ENCODE data around the gene ZBTB7A.

ZBTB7A gene

DNA sequence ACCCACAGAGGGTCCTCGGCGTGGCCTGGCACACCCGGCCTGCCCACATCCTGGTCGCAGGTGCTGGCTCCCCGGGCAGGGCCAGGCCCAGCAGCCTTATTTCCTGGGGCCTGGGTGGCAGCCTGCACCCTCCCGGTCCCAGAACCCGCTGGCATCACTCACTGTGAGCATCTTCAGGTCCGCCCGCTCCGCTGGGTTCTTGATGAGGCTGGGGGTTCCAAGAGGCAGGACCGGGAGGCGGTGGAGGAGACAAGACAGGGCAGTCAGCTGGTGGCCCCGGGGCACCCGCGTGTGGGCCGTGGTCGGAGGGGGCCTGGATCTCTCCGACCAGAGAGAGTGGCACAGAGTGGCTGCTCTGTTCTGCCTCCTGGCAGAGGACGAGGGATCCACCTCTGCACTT is 27.6 kb upstream of the ZBTB7A start:
- no peak overlapping the region for H3K4me3 ChIP-seq (ENCODE audit: control insufficient read depth, low read depth, low read length)
- TF ChIP-seq, protein P1, sequence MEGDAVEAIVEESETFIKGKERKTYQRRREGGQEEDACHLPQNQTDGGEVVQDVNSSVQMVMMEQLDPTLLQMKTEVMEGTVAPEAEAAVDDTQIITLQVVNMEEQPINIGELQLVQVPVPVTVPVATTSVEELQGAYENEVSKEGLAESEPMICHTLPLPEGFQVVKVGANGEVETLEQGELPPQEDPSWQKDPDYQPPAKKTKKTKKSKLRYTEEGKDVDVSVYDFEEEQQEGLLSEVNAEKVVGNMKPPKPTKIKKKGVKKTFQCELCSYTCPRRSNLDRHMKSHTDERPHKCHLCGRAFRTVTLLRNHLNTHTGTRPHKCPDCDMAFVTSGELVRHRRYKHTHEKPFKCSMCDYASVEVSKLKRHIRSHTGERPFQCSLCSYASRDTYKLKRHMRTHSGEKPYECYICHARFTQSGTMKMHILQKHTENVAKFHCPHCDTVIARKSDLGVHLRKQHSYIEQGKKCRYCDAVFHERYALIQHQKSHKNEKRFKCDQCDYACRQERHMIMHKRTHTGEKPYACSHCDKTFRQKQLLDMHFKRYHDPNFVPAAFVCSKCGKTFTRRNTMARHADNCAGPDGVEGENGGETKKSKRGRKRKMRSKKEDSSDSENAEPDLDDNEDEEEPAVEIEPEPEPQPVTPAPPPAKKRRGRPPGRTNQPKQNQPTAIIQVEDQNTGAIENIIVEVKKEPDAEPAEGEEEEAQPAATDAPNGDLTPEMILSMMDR (conservative IDR thresholded peaks at IDR 0.05; ENCODE audit: control insufficient read depth, insufficient read depth, low read depth, low read length): no peak
- no peak for DNase-seq (ENCODE audit: low read depth)

DNA sequence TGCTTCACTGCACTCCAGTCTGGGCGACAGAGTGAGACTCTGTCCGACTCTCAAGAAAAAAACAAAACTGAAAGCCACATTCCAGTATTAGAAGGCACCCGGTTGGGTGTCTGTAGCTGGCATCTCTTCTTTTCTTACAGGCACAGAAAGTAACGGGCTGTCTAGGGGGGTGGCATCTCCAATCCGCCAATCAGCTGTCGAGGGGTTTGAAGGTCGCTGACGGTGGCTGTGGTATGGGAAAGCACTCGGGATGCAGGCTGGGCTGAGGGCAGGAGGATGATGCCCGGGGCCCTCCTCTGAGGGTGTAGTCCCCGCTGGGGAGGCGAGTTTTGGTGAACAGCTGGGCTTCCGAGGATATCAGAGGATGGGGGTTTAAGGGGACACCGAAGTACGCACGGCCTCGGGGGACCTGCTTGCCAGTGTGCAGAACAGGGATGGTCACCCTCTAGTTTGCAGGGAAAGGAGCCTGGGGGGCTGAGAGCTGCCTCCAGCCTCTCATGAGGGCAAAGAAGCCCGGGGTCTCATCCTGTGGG is 27.0 kb upstream of the ZBTB7A start:
- no peak for DNase-seq (ENCODE audit: low read depth)
- TF ChIP-seq, protein P1 (conservative IDR thresholded peaks at IDR 0.05; ENCODE audit: control insufficient read depth, insufficient read depth, low read depth, low read length): no peak
- no peak overlapping the region for H3K4me3 ChIP-seq (ENCODE audit: control insufficient read depth, low read depth, low read length)

DNA sequence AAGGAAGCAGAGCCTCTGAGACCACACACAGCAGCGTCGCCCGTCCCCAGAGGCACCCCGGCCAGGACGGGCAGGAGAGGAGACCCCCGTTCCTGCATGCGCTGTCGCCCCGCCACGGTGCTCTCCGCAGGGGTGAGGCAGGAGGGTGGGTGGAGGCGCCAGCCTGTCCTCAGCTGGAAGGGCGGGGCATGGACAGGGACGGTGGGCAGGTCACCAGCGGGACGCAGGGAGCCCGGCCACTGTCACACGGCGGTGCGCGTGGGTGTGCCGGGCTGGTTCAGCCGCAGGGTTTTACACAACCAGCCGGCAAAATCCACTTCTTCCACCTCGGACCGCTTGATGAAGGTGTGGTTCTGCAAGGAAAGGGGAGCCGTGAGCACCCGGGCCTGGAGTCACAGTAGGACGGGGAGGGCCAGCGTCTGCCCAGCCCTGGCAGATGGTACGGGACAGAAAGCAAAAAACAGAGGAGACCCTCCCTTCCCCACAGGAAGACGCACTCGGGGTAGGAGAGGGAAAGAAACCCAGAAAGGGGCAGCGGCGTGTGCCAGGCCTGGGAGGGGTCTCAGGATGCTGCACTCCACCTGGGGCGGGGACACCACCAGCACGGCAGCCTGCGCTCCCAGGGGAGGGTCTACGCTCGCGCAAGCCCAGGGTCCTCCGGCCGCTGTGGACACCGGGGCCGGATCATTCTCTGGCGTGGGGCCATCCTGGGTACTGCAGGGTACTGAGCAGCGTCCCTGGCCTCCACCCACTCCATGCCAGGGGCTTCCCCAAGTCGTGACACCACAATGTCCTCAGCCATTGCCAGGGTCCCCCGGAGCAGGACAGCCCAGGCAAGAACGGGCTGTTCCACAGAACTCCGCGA is 23.9 kb upstream of the ZBTB7A start:
- DNase-seq (ENCODE audit: low read depth): no peak
- TF ChIP-seq, protein P1 (conservative IDR thresholded peaks at IDR 0.05; ENCODE audit: control insufficient read depth, insufficient read depth, low read depth, low read length): no peak
- no peak overlapping the region for H3K4me3 ChIP-seq (ENCODE audit: control insufficient read depth, low read depth, low read length)

DNA sequence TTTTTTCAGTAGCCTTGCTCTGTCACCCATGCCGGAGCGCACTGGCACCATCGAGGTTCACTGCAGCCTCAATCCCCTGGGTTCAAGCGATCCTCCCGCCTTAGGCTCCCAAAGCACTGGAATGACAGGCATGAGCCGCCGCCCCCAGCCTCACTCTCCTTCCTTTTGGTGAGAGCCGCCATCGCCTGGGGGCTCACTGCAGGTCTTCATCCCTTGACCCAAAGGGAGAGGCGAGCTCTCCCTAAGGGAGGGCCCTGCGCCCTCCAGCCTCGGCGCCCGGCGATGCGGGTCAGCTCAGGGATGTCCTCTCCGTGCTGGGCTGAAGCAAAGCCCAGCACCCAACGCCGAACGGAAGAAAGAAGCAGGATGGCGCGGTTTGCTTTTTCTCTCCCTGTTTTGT is 23.2 kb upstream of the ZBTB7A start:
- no peak for DNase-seq (ENCODE audit: low read depth)
- no peak overlapping the region for H3K4me3 ChIP-seq (ENCODE audit: control insufficient read depth, low read depth, low read length)
- TF ChIP-seq, protein P1 (conservative IDR thresholded peaks at IDR 0.05; ENCODE audit: control insufficient read depth, insufficient read depth, low read depth, low read length): no peak

DNA sequence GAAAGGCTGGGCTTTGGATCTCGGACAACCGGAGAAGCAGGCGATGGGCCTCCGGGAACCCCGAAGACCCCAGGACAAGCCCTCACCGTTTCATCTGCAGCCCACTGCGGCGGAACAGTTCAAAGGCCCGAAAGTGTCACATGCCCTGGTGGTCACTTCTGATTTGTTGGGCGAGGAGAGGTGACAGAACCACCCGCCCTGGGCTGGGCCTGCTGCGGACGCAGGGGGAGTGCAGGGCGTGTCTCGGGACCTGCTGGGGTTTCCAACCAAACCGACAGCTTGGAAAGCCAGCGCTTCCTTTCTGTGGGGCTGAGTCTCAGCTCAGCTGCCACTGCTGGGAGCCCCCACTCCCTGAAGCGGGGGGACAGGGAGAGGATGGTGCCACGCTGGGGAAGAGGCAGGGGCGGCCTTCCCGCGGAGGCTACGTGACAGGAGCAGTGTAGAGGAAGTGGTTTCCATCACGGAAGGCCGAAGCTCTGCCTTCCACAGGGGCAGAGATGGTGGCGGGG is 22.8 kb upstream of the ZBTB7A start:
- H3K4me3 ChIP-seq (ENCODE audit: control insufficient read depth, low read depth, low read length): no peak overlapping the region
- TF ChIP-seq, protein P1 (conservative IDR thresholded peaks at IDR 0.05; ENCODE audit: control insufficient read depth, insufficient read depth, low read depth, low read length): no peak
- no peak for DNase-seq (ENCODE audit: low read depth)

DNA sequence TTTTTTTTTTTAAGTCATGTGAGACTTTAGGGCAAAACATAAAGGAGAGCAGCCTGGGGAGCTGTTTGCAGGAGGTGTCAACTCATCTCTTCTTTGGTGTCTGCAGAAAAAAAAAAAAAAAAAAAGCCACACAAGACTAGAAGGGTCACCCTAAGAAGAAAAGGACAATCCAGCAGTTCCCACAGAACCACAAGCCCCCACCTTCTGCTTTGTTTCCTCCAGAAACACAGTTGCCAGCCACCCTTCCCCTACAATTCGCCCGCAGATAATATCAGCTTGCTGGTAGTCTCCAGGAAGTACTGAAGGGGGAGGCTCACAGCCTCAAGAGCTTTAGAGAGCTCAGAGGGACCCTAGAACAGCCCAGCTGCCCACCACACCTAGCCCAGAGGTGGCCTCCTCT is 22.3 kb upstream of the ZBTB7A start:
- DNase-seq (ENCODE audit: low read depth): no peak
- TF ChIP-seq, protein P1 (conservative IDR thresholded peaks at IDR 0.05; ENCODE audit: control insufficient read depth, insufficient read depth, low read depth, low read length): no peak
- H3K4me3 ChIP-seq (ENCODE audit: control insufficient read depth, low read depth, low read length): no peak overlapping the region
